AG09309 (cell line): ENCODE measurements around the gene SUPT3H.
"Not testable (repeated sequence)": the region's sequence is repeated elsewhere in the genome, so short reads cannot be mapped to it uniquely, and the experiment has no call there.

Experiments used
- DNase-seq: peaks from one replicate; pipeline ENCODE4 v3.0.0-alpha.2; 2010; ENCODE audit warnings: low read depth
- H3K4me3 ChIP-seq: 2 replicates; pipeline ENCODE4 v1.5.1; 2011; ENCODE audit warnings: mild to moderate bottlenecking, low read depth, low read length, moderate library complexity; ENCODE audit not compliant: control insufficient read depth
- TF ChIP-seq, protein P1 (sequence below): IDR thresholded peaks from 2 replicates; pipeline ENCODE4 v1.5.1; 2011; ENCODE audit warnings: mild to moderate bottlenecking, low read depth, low read length, inconsistent platforms; ENCODE audit not compliant: insufficient read depth, control insufficient read depth; ENCODE audit errors: missing control alignments

SUPT3H gene

DNA sequence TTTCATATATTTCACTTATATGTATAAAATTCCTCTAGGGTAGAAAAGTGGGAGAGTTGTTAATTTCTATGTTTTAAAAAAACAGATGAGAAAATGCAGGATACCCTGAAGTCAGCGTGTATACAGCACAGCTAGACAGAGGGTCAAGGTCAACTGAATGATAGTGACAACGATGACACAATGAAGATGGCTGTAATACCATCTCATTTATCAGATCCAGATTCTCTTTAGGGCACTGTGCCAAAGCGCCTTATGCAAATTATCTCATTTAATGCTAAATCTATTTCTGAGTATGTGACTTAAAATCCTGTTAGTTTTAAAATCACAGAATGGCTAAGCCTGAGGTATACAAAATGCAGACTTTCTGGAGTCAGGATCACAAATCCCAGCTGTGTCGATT, 481.0 kb downstream of the SUPT3H start:
- no peak overlapping the region for H3K4me3 ChIP-seq
- no peak for DNase-seq
- TF ChIP-seq, protein P1, sequence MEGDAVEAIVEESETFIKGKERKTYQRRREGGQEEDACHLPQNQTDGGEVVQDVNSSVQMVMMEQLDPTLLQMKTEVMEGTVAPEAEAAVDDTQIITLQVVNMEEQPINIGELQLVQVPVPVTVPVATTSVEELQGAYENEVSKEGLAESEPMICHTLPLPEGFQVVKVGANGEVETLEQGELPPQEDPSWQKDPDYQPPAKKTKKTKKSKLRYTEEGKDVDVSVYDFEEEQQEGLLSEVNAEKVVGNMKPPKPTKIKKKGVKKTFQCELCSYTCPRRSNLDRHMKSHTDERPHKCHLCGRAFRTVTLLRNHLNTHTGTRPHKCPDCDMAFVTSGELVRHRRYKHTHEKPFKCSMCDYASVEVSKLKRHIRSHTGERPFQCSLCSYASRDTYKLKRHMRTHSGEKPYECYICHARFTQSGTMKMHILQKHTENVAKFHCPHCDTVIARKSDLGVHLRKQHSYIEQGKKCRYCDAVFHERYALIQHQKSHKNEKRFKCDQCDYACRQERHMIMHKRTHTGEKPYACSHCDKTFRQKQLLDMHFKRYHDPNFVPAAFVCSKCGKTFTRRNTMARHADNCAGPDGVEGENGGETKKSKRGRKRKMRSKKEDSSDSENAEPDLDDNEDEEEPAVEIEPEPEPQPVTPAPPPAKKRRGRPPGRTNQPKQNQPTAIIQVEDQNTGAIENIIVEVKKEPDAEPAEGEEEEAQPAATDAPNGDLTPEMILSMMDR, result no peak

DNA sequence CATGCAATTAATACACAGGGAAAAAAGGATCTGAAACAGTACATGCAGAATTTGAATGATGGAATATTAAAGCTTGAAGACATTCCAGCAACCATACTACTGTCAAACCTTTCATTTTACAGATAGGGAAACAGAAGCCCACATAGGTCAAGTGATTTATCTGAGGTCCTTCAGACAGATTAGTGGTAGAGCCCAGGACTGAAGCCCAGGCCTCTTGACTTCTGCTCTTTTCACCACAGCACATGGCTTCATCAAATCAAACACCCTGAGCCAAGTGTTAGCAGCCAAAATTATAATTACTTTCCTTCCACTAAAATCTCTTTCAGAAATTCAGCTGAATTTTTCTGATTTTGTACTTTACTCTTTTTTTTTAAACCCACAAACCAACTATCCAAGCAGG, 485.2 kb downstream of the SUPT3H start:
- no peak overlapping the region for H3K4me3 ChIP-seq
- TF ChIP-seq, protein P1, result no peak
- DNase-seq, result no peak

DNA sequence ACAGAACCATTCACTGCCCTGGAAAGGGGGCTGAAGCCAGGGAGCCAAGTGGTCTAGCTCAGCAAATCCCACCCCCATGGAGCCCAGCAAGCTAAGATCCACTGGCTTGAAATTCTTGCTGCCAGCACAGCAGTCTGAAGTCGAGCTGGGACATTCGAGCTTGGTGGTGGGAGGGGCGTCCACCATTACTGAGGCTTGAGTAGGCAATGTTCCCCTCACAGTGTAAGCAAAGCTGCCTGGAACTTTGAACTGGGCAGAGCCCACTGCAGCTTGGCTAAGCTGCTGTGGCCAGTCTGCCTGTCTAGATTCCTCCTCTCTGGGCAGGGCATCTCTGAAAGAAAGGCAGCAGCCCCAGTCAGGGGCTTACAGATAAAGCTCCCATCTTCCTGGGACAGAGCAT, 498.7 kb downstream of the SUPT3H start:
- DNase-seq, result not testable (repeated sequence)

DNA sequence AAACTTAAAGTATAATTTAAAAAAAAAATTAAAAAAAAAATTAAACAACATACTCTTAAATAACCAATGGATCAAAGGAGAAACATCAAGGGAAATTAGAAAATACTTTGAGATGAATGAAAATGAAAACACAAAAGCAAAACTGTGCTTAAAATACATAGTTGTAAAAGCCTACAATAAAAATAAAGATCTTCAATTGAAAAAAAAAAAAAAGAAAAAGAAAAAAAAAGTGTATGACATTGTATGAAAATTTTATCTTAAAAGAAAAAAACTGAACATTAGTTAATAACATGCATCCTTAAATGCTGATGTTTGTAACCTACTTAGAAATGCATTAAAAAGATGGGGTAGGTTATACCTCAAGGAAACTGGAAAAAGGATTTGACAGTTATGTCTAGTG, 501.1 kb downstream of the SUPT3H start:
- H3K4me3 ChIP-seq, DNase-seq: not testable (repeated sequence)

More for the DNA sequence above, 498.7 kb downstream of the SUPT3H start:
- H3K4me3 ChIP-seq, result not testable (repeated sequence)

DNA sequence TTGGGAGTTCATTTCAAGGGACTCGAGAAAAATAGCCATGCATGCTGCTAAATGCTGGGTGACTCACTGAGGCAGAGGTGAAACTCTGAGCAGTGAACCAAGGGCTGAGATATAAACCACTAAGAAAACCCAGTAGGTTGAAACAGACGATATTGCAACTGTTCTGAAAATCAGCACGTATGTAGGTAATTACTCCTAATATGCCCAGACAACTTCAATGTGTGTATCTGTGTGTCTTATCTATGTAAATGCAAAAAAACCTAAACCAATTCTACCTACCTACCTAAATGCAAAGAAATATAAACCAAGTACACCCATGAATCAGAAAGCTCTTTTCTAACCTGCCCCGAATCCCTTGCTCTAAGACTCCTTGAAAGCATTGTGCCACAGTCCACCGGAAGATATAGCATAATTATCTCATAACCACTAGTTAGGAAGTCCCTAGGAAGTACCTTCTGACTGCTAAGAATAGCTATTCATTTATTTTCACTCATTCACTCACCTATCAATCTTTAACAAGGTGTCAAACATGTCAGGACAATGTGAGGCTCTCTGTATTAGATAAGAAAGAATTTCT, 508.3 kb downstream of the SUPT3H start:
- TF ChIP-seq, protein P1, result no peak
- no peak for DNase-seq
- H3K4me3 ChIP-seq, result no peak overlapping the region

DNA sequence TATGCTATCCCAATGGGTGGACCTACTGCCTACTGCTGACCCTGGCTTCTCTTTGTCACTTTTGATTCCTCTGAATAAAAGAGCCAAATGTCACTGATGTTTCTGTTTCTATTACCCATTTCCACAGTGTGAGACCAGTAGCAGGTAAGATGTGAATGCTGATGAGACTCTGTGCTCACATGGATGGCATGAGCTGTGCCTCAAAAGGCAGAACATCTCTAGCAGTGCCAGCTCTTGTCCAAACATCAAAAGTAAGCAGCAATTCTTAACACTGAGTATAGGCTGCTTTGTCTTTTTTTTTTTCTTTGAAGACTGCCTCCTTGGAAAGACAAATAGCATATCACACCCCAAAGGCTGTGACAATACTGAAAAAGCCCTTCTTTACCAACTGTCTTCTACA, 508.8 kb downstream of the SUPT3H start:
- DNase-seq, result no peak
- TF ChIP-seq, protein P1, result no peak
- no peak overlapping the region for H3K4me3 ChIP-seq

DNA sequence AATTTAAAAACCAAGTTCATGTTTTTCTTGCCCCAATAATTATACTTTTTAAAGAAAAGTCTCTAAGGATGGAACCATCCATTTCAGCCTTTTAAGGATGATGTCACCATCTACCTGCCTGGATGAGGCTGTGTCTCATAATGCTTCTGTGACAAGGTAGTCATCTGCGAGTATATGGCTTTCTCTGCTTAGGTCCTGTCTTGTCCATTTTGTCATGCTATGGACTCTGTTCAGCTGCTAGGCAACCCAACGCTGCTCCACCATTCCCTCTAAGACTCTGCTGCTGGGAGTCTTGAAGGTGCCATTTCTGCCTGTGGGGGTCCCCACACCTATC, 509.4 kb downstream of the SUPT3H start:
- DNase-seq, result no peak
- TF ChIP-seq, protein P1, result no peak
- no peak overlapping the region for H3K4me3 ChIP-seq

DNA sequence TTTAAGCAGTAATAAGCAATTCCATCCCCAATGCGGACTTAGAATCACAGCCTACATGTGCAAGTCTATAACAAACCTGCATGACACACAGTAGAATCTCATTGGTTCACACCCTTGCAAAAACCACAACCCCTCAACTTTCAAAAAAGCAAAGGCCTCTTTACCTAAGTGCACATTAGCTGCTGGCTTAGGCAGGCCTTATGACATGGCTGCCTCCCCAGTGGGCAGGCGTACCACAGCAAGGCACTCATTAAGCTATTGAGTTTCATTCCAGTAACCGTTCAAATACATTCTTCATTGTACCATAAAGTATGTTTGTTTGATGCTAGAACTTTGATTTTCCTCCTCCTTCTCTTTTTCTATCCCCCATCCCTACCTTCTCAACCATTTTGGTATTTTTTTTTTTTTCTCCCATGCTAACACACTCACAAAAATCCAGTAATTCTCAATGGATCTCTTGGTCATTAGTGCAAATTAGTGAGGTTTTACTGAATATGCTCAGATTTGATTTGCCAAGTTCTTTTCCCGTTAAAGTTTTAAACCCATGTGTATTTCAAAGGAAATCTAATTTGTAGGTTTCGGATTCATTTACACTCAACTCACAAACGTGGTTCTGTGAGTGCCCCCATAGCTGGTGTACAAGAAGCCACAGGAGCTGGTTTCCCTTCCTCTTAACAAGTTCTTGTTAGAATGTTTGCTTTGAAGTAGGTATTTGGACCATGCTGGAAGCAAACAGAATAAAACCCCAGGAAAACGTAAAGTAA, 510.0 kb downstream of the SUPT3H start:
- H3K4me3 ChIP-seq, result no peak overlapping the region
- TF ChIP-seq, protein P1, result no peak
- no peak for DNase-seq

DNA sequence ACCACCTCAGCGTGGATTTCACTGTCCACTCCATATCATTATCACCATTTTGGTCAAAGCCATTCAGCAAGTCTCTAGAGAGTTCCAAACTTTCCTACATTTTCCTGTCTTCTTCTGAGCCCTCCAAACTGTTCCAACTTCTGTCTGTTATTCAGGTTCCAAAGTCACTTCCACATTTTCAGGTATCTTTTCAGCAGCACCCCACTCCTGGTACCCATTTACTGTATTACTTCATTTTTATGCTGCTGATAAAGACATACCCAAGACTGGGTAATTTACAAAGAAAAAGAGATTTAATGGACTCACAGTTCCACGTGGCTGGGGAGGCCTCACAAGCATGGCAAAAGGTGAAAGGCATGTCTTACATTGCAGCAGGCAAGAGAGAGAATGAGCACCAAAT, 512.5 kb downstream of the SUPT3H start:
- DNase-seq, result not testable (repeated sequence)

More for the DNA sequence above, 512.5 kb downstream of the SUPT3H start:
- H3K4me3 ChIP-seq, result not testable (repeated sequence)
